Adrenal gland (tissue), 12 donors: Measurements from ENCODE around the gene AIFM3. TPM values are rescaled to one million over a fixed set of nuclear protein-coding genes. Genes with fewer than 3 reads are reported as not detected.
"Not testable (repeated sequence)": the region's sequence is repeated elsewhere in the genome, so short reads cannot be mapped to it uniquely, and the experiment has no call there.

ENCODE experiments used
- DNase-seq, 7 donors: peaks; one replicate each; pipeline ENCODE4 v3.0.0-alpha.2; 2019 to 2020
- H3K27ac ChIP-seq, 5 donors: fragments of 200-600 bp; sonication (generic) in 4 of 5; 1 replicate in 3 of 5; 2 replicates in 2 of 5; pipeline versions ENCODE4 v1.5.1 to v1.8.0; 2016 to 2020; ENCODE audit warnings: mild to moderate bottlenecking in 1 of 5
- H3K27me3 ChIP-seq: fragments of 200-600 bp; 2 replicates; pipeline ENCODE4 v1.8.0; 2021
- H3K36me3 ChIP-seq, 2 donors: fragments of 200-600 bp; replicated peaks in 1 of 2; 1 replicate in 1 of 2; 2 replicates in 1 of 2; pipeline versions ENCODE4 v1.5.1 to v1.8.0; 2018 to 2022
- H3K4me1 ChIP-seq, 2 donors: fragments of 200-600 bp; replicated peaks in 1 of 2; 1 replicate in 1 of 2; 2 replicates in 1 of 2; pipeline versions ENCODE4 v1.5.1 to v1.8.0; 2018 to 2021
- H3K4me3 ChIP-seq, 4 donors: fragments of 200-600 bp; sonication (generic) in 3 of 4; one replicate each; pipeline ENCODE4 v1.5.1; 2016 to 2018
- H3K9me3 ChIP-seq, 3 donors: fragments of 200-600 bp; sonication (generic) in 1 of 3; replicated peaks in 1 of 3; 1 replicate in 2 of 3; 2 replicates in 1 of 3; pipeline versions ENCODE4 v1.5.1 to v1.8.0; 2016 to 2021
- CTCF ChIP-seq, 6 experiments: fragments of 450-650 bp in 4 of 6; fragments of 200-600 bp in 2 of 6; sonication (generic) in 1 of 6; IDR thresholded peaks; 1 replicate in 5 of 6; 2 replicates in 1 of 6; pipeline versions ENCODE4 v1.5.1 to v1.8.0; 2016 to 2021; ENCODE audit warnings: antibody characterized with exemption in 6 of 6, mild to moderate bottlenecking in 2 of 6, moderate library complexity in 1 of 6
- POLR2A ChIP-seq, 2 donors: fragments of 450-650 bp; IDR thresholded peaks; one replicate each; pipeline ENCODE4 v1.6.1; 2017; ENCODE audit warnings: antibody characterized with exemption in 2 of 2, mild to moderate bottlenecking in 2 of 2, moderate library complexity in 1 of 2
- WGBS, 4 donors: extraction: QIAGEN DNeasy Blood & Tissue Kit in 2 of 4; methylation state at CpG; one replicate each; pipeline versions ENCODE4 v1.1.5 to v1.1.7; 2013 to 2017; 5-methylcytosine and 5-hydroxymethylcytosine counted together
- intact Hi-C, 2 donors: fragments of 100-400 bp; cut with DNase I; formaldehyde crosslinking; loops; one replicate each; pipeline versions ENCODE4 v1.14.1 to v1.15.0; 2022 to 2023
- polyA plus RNA-seq, 3 donors: library from polyadenylated mRNA; stranded (reverse); fragments of 200-250 nt in 2 of 3; fragments of 350-450 nt in 1 of 3; fragmentation: Illumina TruSeq in 1 of 3; extraction: RNeasy Lipid Tissue Mini Kit (QIAGEN cat#74804) in 1 of 3; gene quantifications; one replicate each; pipeline ENCODE4 v1.2.3, GENCODE V29; 2013 to 2014
- total RNA-seq, 9 donors: library from RNA; depleted of rRNA in 4 of 9; stranded (reverse); fragments of >200 nt in 4 of 9; fragments of 120-200 nt in 1 of 9; fragmentation: NEBNext Ultra II Directional in 1 of 9; extraction: Animal tissue kit (Norgen Biotek cat#: 25700) in 1 of 9; gene quantifications; one replicate each; pipeline versions ENCODE4 v1.1.0 to v1.2.4, GENCODE V29; 2013 to 2023
- donor health status: healthy with polysubstance abuse.
- donor health status: Bipolar disorder and iron deficiency.
- donor health status: DM: yes; HTN: yes; CAD: no.
- donor health status: DM: no; HTN: no; CAD: no.
- donor health status: DM: no; HTN: no; CAD: no.
- donor health status: DM: yes; HTN: yes; CAD: no.

Gene AIFM3
- total and polyA plus RNA-seq, 12 donors = 0.37 to 9.1 (median 2.2) TPM

- H3K4me3 ChIP-seq = no peak overlapping the region
- intact Hi-C loops = no loop called here
- no peak for DNase-seq
- H3K36me3 ChIP-seq = peaks cover 0 to 18% of the 10 kb centered on the region in 2 donors
- H3K9me3 ChIP-seq = no peaks in the 10 kb centered on the region
- TF ChIP-seq POLR2A (IDR thresholded peaks at IDR 0.05) = no peak
- TF ChIP-seq CTCF (IDR thresholded peaks at IDR 0.05) = no peak
- peaks cover 4 to 49% of the 10 kb centered on the region in 2 donors for H3K4me1 ChIP-seq
- H3K27ac ChIP-seq = no peak overlapping the region
- WGBS, 4 donors = 77 to 83% (median 80%) methylated on average over 8 of the region's 8 CpGs
- H3K27me3 ChIP-seq = no peaks in the 10 kb centered on the region
Measured at GRCh38 chr22:20937794-20938671, 29.0 kb upstream of the AIFM3 start.

GRCh38 chr22:20939457-20940185 lies 27.4 kb upstream of the AIFM3 start:
- H3K36me3 ChIP-seq = peaks cover 0 to 11% of the 10 kb centered on the region in 2 donors
- peaks cover 4 to 49% of the 10 kb centered on the region in 2 donors for H3K4me1 ChIP-seq
- H3K9me3 ChIP-seq, H3K4me3 ChIP-seq, H3K27me3 ChIP-seq, intact Hi-C loops, DNase-seq: not testable (repeated sequence)
- 92 to 98% (median 96%) methylated on average over 14 of the region's 14 CpGs for WGBS, 4 donors
- H3K27ac ChIP-seq = peak overlapping the region in 1 of 5 donors; percentile 7

- Histone ChIP-seq H3K9me3 (no peaks in the 10 kb centered on the region), H3K27ac (peak overlapping the region in 1 of 5 donors; percentile 7), H3K4me1 (peaks cover 4 to 49% of the 10 kb centered on the region in 2 donors), H3K36me3 (peaks cover 0 to 11% of the 10 kb centered on the region in 2 donors), H3K27me3 (no peaks in the 10 kb centered on the region), H3K4me3 (no peak overlapping the region)
- WGBS, 4 donors = 63 to 82% (median 81%) methylated on average over 3 of the region's 3 CpGs
- intact Hi-C loops = no loop called here
- DNase-seq = no peak
- TF ChIP-seq CTCF (IDR thresholded peaks at IDR 0.05) (no peak), POLR2A (IDR thresholded peaks at IDR 0.05) (no peak)
Measured at GRCh38 chr22:20940186-20940651, 26.8 kb upstream of the AIFM3 start.

GRCh38 chr22:20940904-20941385 lies 26.1 kb upstream of the AIFM3 start:
- 85 to 95% (median 88%) methylated on average over 4 of the region's 4 CpGs for WGBS, 4 donors
- H3K36me3 ChIP-seq = peaks cover 0 to 11% of the 10 kb centered on the region in 2 donors
- peaks cover 4 to 49% of the 10 kb centered on the region in 2 donors for H3K4me1 ChIP-seq
- intact Hi-C loops = no loop called here
- H3K27me3 ChIP-seq = no peaks in the 10 kb centered on the region
- no peak for DNase-seq
- H3K9me3 ChIP-seq = no peaks in the 10 kb centered on the region
- TF ChIP-seq POLR2A (IDR thresholded peaks at IDR 0.05) (no peak), CTCF (IDR thresholded peaks at IDR 0.05) (no peak)
- no peak overlapping the region for H3K27ac ChIP-seq
- no peak overlapping the region for H3K4me3 ChIP-seq

GRCh38 chr22:20942203-20942902 lies 24.7 kb upstream of the AIFM3 start:
- not testable (repeated sequence) for DNase-seq

More at GRCh38 chr22:20942203-20942902, 24.7 kb upstream of the AIFM3 start:
- intact Hi-C loops, H3K27ac ChIP-seq, H3K9me3 ChIP-seq, H3K36me3 ChIP-seq, H3K4me3 ChIP-seq, H3K27me3 ChIP-seq: not testable (repeated sequence)
- H3K4me1 ChIP-seq = peaks cover 4 to 38% of the 10 kb centered on the region in 2 donors
- WGBS, 4 donors = 84 to 91% (median 87%) methylated on average over 7 of the region's 7 CpGs
